ENCODE results near the gene VRK1.

VRK1 gene

GRCh38 chr14:96926001-96926400 lies 128.8 kb downstream of the VRK1 start:
- no peak for DNase-seq

GRCh38 chr14:96928779-96929380 lies 131.7 kb downstream of the VRK1 start:
- no peak for DNase-seq

DNA sequence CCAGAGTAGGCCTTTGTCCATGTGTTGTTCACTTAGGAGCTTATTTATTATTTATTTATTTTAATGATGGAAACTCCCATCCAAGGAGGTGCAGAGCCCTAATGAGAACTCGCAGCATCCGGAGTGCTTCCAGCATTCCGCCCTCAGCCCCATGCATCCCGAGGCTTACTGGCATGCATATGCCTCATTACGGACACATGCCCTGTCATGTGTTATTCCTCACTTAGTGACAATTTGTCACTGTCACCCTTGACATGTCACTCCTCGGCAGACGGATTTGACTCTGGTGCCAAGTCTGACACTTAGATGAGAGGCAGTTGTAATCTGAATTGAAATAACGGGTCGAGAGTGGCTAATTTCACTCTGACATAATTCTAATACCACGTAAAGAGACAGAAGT lies 132.8 kb downstream of the VRK1 start:
- no peak for DNase-seq

GRCh38 chr14:96930526-96930925 lies 133.3 kb downstream of the VRK1 start:
- no peak for DNase-seq

All from NCI-H2081 (cell line).